ENCODE results near the gene CNIH4. TPM values are rescaled to one million over a fixed set of nuclear protein-coding genes. Genes with fewer than 3 reads are reported as not detected.
"Not testable (repeated sequence)": the region's sequence is repeated elsewhere in the genome, so short reads cannot be mapped to it uniquely, and the experiment has no call there.

CNIH4 gene
- total RNA-seq, 1 donor from 2014 or later = 68.0 TPM

DNA sequence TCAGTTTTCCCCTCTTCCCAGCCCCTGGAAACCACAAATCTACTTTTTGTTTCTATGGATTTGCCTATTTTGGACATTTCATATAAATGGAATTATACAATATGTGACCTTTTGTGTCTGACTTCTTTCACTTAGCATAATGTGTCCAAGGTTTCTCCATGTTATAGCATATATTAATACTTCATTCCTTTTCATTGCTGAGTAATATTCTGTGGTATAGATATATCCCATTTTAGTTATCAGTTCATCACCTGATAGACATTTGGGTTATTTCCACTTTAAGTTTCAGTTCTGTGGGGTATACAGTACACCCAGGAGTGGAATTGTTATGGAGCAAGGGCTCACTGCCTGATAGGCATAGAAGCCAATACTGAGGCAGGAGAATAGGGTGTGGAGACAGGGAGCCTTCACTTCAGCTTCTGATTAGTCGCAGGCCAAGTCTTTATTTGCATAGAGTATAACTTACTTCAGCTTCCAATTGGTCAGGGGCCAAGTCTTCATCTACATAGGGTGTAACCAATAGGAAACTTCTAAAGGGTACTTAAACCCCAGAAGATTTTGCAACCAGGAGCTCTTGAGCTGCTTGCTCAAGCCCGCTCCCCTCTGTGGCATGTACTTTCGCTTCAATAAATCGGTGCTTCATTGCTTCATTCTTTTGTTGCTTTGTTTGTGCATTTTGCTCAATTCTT, 18.4 kb upstream of the CNIH4 start:
- no peak for DNase-seq (ENCODE audit: low read depth)
- no peak overlapping the region for H3K27ac Mint-ChIP-seq (ENCODE audit: unreplicated experiment)
- H3K4me1 ChIP-seq (ENCODE audit: insufficient read depth, low read length) = peaks cover 10% of the 10 kb centered on the region
- FAIRE-seq = no peak
- H3K4me1 Mint-ChIP-seq (ENCODE audit: low read depth, unreplicated experiment) = peaks cover 5% of the 10 kb centered on the region
- TF ChIP-seq, protein P1, sequence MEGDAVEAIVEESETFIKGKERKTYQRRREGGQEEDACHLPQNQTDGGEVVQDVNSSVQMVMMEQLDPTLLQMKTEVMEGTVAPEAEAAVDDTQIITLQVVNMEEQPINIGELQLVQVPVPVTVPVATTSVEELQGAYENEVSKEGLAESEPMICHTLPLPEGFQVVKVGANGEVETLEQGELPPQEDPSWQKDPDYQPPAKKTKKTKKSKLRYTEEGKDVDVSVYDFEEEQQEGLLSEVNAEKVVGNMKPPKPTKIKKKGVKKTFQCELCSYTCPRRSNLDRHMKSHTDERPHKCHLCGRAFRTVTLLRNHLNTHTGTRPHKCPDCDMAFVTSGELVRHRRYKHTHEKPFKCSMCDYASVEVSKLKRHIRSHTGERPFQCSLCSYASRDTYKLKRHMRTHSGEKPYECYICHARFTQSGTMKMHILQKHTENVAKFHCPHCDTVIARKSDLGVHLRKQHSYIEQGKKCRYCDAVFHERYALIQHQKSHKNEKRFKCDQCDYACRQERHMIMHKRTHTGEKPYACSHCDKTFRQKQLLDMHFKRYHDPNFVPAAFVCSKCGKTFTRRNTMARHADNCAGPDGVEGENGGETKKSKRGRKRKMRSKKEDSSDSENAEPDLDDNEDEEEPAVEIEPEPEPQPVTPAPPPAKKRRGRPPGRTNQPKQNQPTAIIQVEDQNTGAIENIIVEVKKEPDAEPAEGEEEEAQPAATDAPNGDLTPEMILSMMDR (IDR thresholded peaks at IDR 0.05; ENCODE audit: insufficient read depth, low read depth, low read length) = no peak
- no peak for TF ChIP-seq EZH2 (IDR thresholded peaks at IDR 0.05; ENCODE audit: insufficient read depth, low read length)
- H3K4me3 ChIP-seq (ENCODE audit: insufficient read depth, low read depth, low read length) = no peak overlapping the region
- H3K36me3 ChIP-seq (ENCODE audit: insufficient read depth, low read length) = no peaks in the 10 kb centered on the region
- H3K9ac ChIP-seq (ENCODE audit: low read length) = no peak overlapping the region
- H3K79me2 ChIP-seq (ENCODE audit: insufficient read depth, low read length) = no peaks in the 10 kb centered on the region
- H2AFZ ChIP-seq (ENCODE audit: low read depth, low read length) = no peak overlapping the region
- no peaks in the 10 kb centered on the region for H3K36me3 Mint-ChIP-seq (ENCODE audit: low read depth, unreplicated experiment)
- H3K27ac ChIP-seq (ENCODE audit: low read depth, low read length) = no peak overlapping the region
- no peaks in the 10 kb centered on the region for H3K27me3 Mint-ChIP-seq (ENCODE audit: low read depth, unreplicated experiment)
- H3K4me2 ChIP-seq (ENCODE audit: low read length) = no peak overlapping the region
- H3K9me3 ChIP-seq (ENCODE audit: insufficient read depth, low read depth, low read length) = no peaks in the 10 kb centered on the region
- no peak overlapping the region for H3K4me3 Mint-ChIP-seq (ENCODE audit: unreplicated experiment)
- no peaks in the 10 kb centered on the region for H4K20me1 ChIP-seq (ENCODE audit: insufficient read depth, low read length)
- H3K27me3 ChIP-seq (ENCODE audit: insufficient read depth, low read length) = no peaks in the 10 kb centered on the region
- peaks cover 4% of the 10 kb centered on the region for H3K9me3 Mint-ChIP-seq (ENCODE audit: unreplicated experiment)

DNA sequence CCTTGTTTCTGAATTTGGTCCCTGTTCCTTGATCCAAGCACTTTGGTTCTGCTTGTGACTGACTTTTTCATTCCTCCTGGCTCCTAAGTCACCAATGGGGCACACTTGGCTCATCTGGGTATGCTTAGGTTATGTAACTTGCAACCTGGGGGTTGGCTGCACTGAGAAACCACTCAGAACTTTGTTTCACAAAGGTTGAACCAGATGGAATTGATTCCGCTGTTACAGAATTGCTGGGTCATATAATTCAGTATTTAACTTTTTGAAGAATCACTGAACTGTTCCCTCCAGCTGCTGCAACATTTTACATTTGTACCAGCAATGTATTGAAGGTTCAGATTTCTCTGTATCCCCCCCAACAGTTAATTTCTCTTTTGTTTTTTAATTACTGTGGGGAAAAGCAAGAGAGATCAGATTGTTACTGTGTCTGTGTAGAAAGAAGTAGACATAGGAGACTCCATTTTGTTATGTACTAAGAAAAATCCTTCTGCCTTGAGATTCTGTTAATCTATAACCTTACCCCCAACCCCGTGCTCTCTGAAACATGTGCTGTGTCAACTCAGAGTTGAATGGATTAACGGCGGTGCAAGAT, 17.1 kb upstream of the CNIH4 start:
- no peak overlapping the region for H3K27ac ChIP-seq (ENCODE audit: low read depth, low read length)
- H3K4me3 ChIP-seq (ENCODE audit: insufficient read depth, low read depth, low read length) = no peak overlapping the region
- H3K9me3 Mint-ChIP-seq (ENCODE audit: unreplicated experiment) = peaks cover 8% of the 10 kb centered on the region
- H3K4me1 Mint-ChIP-seq (ENCODE audit: low read depth, unreplicated experiment) = no peaks in the 10 kb centered on the region
- no peak for FAIRE-seq
- H4K20me1 ChIP-seq (ENCODE audit: insufficient read depth, low read length) = no peaks in the 10 kb centered on the region
- no peak for DNase-seq (ENCODE audit: low read depth)
- H3K79me2 ChIP-seq (ENCODE audit: insufficient read depth, low read length) = no peaks in the 10 kb centered on the region
- H3K4me2 ChIP-seq (ENCODE audit: low read length) = no peak overlapping the region
- no peaks in the 10 kb centered on the region for H3K36me3 Mint-ChIP-seq (ENCODE audit: low read depth, unreplicated experiment)
- peaks cover 4% of the 10 kb centered on the region for H3K4me1 ChIP-seq (ENCODE audit: insufficient read depth, low read length)
- no peaks in the 10 kb centered on the region for H3K27me3 ChIP-seq (ENCODE audit: insufficient read depth, low read length)
- H3K36me3 ChIP-seq (ENCODE audit: insufficient read depth, low read length) = no peaks in the 10 kb centered on the region
- TF ChIP-seq EZH2 (IDR thresholded peaks at IDR 0.05; ENCODE audit: insufficient read depth, low read length) = no peak
- TF ChIP-seq, protein P1 (IDR thresholded peaks at IDR 0.05; ENCODE audit: insufficient read depth, low read depth, low read length) = no peak
- H3K27ac Mint-ChIP-seq (ENCODE audit: unreplicated experiment) = no peak overlapping the region
- H3K9ac ChIP-seq (ENCODE audit: low read length) = no peak overlapping the region
- no peak overlapping the region for H2AFZ ChIP-seq (ENCODE audit: low read depth, low read length)
- no peak overlapping the region for H3K4me3 Mint-ChIP-seq (ENCODE audit: unreplicated experiment)
- no peaks in the 10 kb centered on the region for H3K27me3 Mint-ChIP-seq (ENCODE audit: low read depth, unreplicated experiment)
- peaks cover 6% of the 10 kb centered on the region for H3K9me3 ChIP-seq (ENCODE audit: insufficient read depth, low read depth, low read length)

GRCh38 chr1:224340453-224341384, 16.0 kb upstream of the CNIH4 start:
- H3K27me3 Mint-ChIP-seq (ENCODE audit: low read depth, unreplicated experiment); H3K79me2 ChIP-seq (ENCODE audit: insufficient read depth, low read length); H4K20me1 ChIP-seq (ENCODE audit: insufficient read depth, low read length); H3K36me3 ChIP-seq (ENCODE audit: insufficient read depth, low read length); H3K27ac ChIP-seq (ENCODE audit: low read depth, low read length); H3K4me1 ChIP-seq (ENCODE audit: insufficient read depth, low read length); H3K27me3 ChIP-seq (ENCODE audit: insufficient read depth, low read length); H3K36me3 Mint-ChIP-seq (ENCODE audit: low read depth, unreplicated experiment); H3K9me3 Mint-ChIP-seq (ENCODE audit: unreplicated experiment); FAIRE-seq; H3K4me1 Mint-ChIP-seq (ENCODE audit: low read depth, unreplicated experiment); DNase-seq (ENCODE audit: low read depth); H3K9me3 ChIP-seq (ENCODE audit: insufficient read depth, low read depth, low read length): not testable (repeated sequence)
- peak overlapping the region; percentile 88 for H3K4me2 ChIP-seq (ENCODE audit: low read length)
- H3K9ac ChIP-seq (ENCODE audit: low read length) = peak overlapping the region; percentile 54
- peak overlapping the region; percentile 54 for H3K4me3 Mint-ChIP-seq (ENCODE audit: unreplicated experiment)
- peak overlapping the region; percentile 94 for H2AFZ ChIP-seq (ENCODE audit: low read depth, low read length)
- peak overlapping the region; percentile 69 for H3K27ac Mint-ChIP-seq (ENCODE audit: unreplicated experiment)
- peak overlapping the region; percentile 64 for H3K4me3 ChIP-seq (ENCODE audit: insufficient read depth, low read depth, low read length)

Data from astrocyte (in vitro differentiated cells and primary cell).